TTC549 (cell line): ENCODE measurements around the gene SEPTIN11.

Source experiments
- FAIRE-seq: peaks from 2 replicates; lab custom pipeline; 2012; peaks lifted over from hg19 to GRCh38; lab: Jason Lieb, UNC

SEPTIN11 gene

GRCh38 chr4:76949276-76950051 is at the start of gene SEPTIN11:
Gene SEPTIN11 (plus strand): TSS chr4:76949752. CDS start chr4:76949904, 152 bp downstream.
- no peak for FAIRE-seq

- FAIRE-seq, result no peak
Observed at GRCh38 chr4:76902233-76902890, 47.2 kb upstream of the SEPTIN11 start.

GRCh38 chr4:76904646-76905190 is 44.8 kb upstream of the SEPTIN11 start:
- FAIRE-seq, result no peak

DNA sequence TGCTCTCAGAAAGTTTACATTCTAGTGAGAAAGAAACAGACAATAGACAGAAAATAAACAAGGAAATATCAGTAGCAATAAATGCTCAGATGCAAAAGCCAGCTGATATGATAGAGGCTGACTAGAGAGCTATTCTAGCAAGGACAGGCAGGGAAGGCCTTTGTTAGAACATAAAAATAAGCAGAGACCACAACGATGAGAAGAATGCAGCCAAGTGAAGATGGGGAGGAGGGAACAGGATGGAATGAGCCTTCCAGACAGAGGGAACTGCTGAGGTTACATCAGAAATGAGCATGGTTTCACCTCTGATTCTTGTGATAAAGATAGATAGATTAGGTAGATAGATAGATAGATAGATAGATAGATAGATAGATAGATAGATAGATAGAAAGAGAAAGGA is 44.0 kb upstream of the SEPTIN11 start:
- no peak for FAIRE-seq

- no peak for FAIRE-seq
Observed at GRCh38 chr4:76909711-76910110, 39.8 kb upstream of the SEPTIN11 start.

DNA sequence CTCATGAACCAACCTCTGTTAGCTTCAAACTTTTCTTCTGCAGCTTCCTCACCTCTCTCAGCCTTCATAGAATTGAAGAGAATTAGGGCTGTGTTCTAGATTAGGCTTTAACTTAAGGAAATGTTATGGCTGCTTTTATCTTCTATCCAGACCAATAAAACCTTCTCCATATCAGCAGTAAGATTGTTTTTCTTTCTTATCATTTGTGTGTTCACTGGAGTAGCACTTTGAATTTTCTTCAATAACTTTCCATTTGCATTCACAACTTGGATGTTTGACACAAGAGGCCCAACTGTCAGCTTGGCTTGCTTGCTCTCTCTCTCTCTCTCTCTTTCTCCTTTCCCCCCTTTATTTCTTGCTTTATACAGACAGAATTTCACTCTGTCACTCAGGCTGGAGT is 28.8 kb upstream of the SEPTIN11 start:
- no peak for FAIRE-seq

GRCh38 chr4:76923619-76924357 is 25.8 kb upstream of the SEPTIN11 start:
- no peak for FAIRE-seq

- FAIRE-seq, result no peak
Observed at GRCh38 chr4:76926841-76927240, 22.7 kb upstream of the SEPTIN11 start.

- FAIRE-seq, result no peak
Observed at GRCh38 chr4:76930685-76931084, 18.9 kb upstream of the SEPTIN11 start.

GRCh38 chr4:76931087-76931486 is 18.5 kb upstream of the SEPTIN11 start:
- no peak for FAIRE-seq

DNA sequence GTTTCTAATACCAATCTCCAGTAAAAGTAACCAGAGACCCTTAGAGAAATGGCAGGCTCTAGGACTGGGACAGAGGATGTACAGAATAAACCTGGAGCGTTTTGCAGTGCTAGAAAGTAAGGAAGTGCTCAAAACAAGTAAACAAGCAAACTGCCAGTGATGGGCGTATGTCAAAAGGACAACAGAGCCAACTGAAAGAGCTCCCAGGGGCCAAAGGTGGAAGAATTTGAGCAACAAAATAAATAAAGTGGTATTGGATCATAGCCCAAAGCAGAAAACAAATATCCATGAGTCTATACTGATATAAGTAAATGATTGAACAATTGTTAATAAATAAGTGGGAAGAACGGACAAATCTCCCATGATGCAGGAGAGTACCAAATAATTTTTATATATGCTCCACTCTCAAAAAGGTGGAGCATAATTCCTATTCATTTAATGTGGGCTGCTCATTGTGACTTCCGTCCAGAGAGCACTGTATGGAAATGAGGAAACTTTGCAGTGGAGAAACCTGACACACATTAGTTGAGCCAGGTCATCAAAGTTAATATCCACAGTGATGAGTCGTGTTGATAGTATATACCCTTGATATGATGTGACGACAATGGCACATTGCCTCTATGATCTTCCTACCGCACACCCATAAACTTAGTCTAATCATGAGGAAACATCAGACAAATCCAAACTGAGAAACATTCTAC is 17.8 kb upstream of the SEPTIN11 start:
- FAIRE-seq, result no peak

GRCh38 chr4:76939184-76939583 is 10.4 kb upstream of the SEPTIN11 start:
- FAIRE-seq, result no peak

DNA sequence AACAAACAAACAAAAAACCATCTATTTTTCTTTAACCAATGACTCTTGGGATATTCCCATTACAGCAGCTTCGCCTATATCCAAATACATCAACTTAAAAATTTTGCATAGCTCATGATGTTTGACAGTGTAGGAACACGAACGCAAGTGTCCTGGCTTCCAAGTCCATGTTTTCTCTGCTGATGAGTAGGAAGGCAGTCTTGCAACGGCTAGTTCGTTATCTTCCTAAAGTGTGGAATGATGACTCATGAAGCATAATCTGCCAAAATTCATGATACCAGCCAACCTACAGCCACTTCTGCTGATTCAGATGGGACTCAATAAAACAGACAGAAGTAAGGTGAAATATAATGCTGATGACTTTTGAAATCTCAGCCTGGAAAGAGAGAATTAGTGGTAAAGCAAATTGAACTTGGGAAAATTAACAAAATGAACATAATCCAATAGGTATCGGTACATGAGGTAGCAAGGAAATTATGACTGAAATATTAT is 6.4 kb upstream of the SEPTIN11 start:
- FAIRE-seq, result no peak

GRCh38 chr4:76943790-76944189 is 5.8 kb upstream of the SEPTIN11 start:
- FAIRE-seq, result no peak

GRCh38 chr4:76947369-76947768 is 2.2 kb upstream of the SEPTIN11 start:
- no peak for FAIRE-seq

DNA sequence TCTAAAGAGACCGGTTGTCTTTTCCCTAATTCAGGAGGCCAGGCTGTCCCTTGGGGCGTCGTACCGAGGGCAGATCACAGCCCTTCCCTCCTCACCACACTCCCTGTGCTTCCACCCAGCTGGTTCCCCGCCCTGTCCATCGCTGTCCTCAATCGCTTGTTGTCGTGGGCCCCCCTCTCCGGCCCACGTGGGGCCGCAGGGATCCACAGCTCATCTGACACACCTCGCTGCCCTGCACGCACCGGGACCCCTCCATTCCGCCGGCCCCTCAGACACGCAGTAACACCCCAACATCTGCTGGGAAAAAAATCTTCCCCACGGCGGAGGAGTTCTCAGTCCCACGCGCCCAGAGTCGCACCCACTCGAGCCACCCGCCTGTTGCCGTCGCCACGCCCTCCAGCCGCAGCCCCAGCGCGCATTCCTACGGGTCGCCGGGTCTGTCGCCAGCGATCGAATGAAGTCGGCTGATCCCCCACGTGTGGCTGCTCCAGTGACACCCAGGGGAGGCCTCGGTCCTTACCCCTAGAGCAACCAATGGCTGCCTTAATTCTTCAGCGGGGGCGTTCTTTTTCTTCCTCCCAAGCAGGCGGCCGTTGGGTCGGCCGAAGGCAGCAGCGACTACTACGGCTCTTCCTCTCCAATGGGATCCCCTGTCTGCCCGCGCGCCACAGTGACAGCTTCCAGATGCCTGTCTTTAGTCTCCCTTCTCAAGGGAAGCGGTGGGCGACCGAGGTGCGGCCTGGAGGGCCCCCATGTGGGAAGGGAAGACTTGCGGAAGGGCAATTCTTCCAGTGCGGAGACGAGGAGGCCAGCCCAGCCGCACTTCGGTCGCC is 893 bp upstream of the SEPTIN11 start:
- no peak for FAIRE-seq

DNA sequence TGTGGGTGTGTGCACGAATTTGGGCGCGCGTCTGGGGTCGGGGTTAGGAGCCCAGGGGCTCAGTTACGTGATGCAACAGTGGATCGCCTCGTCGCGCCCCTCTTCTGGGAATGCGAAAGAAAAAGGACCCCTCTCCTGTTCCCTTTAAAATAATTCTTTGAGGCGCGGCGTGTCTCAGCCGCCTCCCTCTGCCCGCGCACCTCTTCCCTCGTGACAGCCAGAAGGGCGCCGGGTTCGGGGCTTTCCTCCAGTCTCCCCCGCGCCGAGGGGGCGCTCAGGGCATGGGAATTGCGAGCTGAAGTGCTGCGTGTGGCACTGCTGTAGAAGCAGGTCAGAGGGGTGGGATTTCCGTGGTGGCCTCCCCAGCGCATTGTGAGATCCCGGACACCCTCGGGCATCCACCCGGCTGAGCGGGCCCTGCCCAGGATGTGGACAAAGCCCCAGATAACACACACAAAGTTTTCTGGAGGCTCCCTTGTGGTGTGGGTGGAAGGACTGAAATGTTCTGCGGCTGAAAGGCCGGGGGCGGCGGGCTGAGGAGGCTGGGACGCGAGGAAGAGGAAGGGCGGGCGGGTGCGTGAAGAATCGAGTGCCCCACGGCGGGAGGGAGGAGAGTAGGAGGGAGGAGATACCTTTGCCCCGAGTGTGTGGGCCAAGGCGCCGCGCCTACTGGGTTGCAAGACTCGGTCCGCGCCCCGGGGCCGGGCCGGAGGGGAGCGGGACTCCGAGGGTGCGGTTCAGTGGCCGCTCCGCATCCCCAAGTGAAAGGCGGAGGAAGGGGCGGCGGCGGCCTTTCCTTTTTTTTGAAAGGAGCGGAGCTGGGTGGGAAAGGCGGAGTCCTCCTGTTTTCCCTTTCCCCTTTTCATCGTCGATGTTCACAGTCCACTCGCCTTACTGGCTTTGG is 752 bp downstream of the SEPTIN11 start:
- no peak for FAIRE-seq

- no peak for FAIRE-seq
Observed at GRCh38 chr4:76950956-76951671, 1.6 kb downstream of the SEPTIN11 start.

DNA sequence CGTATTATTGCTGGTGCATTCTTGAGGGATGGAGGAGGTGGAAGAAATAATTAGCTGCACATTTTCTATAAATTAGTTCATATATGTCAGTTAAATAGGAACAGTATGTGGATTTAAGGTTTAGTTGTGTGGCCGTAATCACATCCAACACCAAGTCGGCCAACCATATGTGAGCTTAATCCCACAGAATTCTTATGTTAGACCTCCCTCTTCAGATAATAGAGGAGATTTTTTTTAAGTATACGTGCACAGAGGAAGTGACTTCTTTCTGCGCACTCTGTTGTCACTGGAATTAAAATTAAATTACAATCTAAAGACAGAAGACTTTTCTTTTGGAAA is 2.1 kb downstream of the SEPTIN11 start:
- FAIRE-seq, result no peak

- no peak for FAIRE-seq
Observed at GRCh38 chr4:76952071-76952470, 2.5 kb downstream of the SEPTIN11 start.
